ENCODE data around the gene MDM1.

MDM1 gene

DNA sequence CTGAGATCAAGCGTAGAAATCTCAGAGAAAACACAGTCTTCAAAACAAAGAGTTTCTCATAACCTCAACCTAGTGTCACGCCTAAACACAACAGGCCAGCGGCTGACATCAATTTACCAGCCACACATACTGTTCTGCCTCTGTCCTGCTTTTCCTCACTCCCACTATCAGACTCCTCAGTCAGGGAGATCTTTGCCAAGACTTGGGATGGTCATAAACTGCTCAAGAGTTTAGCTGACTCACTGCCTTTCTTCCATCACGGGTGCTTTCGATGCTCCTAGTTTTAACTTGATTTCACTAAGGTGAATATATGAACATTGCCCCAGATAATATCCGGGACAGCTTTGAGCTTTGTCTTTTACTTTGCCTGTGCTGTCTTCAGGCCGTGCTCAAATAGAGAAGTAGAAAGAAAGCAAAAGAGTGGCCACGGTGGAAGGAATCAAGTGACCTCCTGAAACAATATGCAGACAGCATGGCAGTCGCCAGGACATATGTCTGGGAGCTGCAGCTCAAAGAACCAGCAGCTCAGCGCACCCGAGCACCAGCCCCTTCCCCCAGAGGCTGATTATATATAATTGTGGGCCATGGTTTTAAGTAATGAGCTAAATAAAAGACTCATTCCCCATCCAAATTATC, 12.1 kb downstream of the MDM1 start:
- DNase-seq = no peak

DNA sequence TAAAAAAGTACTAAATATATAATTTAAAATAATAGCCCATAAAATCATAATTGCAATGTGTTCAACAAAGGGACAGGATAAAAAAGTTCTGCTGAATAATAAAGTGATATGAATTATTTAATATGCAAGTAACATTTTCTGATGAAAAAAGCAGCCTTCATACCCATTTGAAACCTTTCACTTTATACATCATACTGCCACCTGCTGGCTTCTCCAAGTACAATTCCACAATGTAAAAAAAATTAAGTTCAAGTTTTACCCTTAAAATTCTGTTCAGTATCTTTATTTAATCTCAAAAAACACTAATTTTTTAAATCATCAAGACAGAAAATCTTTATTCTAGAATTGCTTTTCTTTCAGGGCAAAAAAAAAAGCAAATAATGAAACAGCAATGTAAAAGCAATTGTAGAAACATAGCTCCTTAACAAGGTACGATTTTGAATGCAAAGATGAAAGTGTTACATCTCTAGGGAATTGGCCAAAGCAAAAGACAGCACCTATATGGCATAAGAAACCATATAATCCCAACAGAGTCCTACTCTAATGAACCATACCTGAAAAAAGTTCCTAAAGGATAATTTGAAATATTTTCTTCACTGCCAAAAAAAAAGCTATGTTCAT, 15.0 kb downstream of the MDM1 start:
- DNase-seq = peak; percentile 5

DNA sequence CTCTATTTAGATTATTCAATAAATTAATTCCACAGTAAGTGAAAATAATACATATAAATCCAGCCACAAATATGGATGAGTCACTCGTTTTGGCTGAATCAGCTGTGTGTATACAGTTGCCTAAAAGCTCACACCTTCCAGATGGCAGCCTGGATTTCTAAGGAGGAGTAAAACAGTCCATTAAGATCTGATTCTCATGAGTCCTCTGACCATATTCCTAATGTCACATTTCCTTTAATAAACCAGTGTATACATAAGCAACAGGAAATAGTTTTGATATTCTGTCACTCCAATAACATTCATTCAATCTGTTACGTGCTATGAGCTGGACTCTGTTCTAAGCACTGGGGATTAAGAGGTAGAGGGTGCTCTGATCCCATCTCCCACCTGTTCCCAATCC, 21.8 kb downstream of the MDM1 start:
- DNase-seq = no peak

DNA sequence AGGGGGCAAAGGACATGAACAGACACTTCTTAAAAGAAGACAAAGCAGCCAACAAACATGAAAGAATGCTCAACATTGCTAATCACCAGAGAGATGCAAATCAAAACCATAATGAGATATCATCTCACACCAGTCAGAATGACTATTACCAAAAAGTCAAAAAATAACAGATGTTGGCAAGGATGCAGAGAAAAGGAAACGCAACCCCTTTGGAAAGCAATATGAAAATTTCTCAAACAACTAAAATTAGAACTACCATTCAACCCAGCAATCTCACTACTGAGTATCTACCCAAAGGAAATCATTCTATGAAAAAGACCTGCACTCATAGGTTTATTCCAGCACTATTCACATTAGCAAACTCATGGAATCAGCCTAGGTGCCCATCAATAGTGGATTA, 25.6 kb downstream of the MDM1 start:
- DNase-seq = no peak

DNA sequence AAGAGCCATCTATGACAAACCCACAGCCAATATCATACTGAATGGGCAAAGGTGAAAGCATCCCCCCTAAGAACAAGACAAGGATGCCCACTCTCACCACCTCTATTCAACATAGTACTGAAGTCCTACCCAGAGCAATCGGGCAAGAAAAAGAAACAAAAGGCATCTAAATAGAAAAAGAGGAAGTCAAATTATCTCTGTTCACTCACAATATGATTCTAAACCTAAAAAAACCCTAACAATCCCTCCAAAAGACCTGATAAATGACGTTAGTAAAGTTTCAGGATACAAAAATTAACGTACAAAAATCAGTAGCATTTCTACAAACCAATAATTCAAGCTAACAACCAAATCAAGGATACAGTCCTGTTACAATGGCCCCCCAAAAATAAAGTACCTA, 26.9 kb downstream of the MDM1 start:
- no peak for DNase-seq

DNA sequence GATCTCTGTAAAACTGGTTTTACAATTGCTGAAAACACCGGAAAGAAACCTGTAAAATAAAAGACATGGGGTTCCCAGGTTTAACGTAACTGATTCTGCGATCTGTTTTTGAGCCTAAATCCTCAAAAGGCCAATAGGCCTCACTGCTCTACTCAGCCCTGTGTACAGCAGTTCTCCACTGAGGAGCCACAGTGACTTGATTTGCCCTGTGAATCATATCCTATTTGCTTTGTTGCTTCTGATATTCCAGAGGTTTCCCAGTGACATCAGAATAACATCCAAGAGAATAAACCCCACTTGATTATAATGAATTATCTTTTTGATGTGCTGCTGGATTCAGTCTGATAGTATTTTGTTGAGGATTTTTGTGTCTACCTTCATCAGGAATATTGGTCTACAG, 27.5 kb downstream of the MDM1 start:
- DNase-seq = no peak

DNA sequence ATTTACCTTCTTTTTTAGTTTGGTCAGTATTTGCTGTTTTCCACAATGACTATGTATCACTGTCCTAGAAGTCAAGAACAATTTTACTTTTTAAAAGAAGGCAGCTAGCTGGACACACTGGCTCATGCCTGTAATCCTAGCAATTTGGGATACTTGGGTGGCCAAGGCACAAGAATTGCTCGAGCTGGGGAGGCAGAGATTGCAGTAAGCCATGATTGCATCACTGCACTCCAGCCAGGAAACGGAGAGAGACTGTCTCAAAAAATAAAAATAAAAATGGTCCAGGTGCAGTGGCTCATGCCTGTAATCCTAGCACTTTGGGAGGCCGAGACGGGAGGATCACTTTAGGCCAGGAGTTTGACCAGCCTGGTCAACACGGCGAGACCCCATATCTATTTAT, 28.3 kb downstream of the MDM1 start:
- DNase-seq = no peak

DNA sequence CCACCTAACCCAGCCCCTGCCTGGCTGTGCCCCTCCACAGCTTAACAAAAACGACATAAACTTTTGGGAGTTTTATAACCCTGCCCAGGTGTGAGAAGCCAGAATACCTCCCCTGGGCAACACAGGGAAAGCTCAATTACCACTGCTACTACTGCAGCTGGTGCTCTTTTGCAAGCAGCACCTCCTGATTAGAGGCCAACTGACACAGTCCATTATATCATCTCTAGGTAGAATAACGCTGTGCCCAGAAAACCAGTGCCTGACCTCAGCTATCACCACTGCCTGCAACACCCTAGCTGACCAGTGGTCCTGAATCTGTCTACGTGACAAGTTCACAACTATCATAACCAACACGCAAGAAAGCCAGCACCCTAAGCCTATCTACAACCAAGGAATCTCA, 34.2 kb downstream of the MDM1 start:
- DNase-seq = no peak

DNA sequence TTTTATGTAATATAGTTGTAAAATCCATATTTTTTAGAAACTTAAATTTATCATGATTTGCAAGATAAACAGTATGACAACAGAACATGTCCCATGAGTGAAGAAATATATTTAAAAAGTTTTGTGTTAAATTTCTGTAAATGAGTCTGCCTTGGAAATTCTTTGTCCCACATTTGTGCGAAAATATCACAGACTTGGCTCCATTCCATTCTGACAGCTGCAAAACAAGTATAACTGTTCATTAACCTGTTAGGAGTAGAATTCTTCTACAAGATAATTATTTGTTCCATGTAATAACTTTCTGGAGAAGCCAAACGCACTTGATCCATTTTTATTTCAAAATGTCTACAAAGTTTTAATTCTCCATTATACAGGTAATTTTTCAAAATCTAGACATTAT, 37.9 kb downstream of the MDM1 start:
- no peak for DNase-seq

DNA sequence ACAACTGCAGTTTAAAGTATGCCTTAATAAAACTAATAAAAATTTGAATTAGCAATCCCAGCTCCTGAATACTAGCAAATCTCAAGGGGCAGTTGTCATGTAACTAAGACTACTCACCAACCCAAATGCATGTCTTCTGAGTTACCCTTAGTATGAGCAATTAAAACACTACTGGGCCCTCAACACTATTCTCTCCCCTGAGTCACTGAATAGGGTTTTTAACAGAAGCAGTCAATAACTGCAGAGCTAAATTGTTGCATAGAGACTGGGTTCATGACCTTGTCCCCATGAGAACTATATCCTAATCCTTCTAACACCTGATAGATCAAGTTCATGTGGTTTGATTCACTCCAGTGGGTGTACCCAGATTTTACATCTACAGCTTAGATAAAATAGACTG, 38.8 kb downstream of the MDM1 start:
- DNase-seq = no peak

DNA sequence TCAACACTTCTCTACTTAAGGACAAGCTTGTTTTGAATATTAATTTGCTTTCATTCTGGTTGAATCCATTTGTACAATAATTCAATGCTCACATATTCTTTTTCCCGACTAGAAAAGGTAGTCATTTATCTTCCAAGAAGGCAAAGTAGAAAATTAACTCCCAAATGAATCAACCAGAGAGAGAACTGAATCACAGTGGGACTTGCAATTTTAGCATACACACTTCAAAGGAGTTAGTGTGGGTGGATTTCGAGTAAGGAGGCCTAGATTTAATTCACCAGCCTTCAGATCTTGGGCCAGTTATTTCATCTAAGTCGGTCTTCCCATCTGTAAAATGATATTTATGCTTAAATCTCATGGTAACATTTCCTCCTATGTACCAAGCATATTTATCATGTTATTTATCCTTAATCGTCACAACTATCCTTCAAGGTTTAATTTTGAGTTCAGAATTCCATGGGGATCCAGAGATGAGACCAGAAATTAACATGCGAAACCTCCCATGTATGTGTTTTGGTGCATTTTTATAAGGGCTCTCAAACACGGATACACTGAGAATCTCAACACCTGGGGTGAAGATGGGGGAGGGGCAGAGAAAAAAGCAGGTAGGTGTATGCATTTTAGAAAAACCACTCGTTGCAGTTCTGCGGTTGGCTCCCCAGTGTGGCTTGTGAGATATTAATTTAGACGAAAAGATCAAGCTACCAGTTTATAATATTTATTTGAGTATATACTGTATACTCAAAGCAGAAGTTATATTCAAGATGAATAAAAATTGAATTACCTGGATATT, 39.8 kb downstream of the MDM1 start:
- no peak for DNase-seq

DNA sequence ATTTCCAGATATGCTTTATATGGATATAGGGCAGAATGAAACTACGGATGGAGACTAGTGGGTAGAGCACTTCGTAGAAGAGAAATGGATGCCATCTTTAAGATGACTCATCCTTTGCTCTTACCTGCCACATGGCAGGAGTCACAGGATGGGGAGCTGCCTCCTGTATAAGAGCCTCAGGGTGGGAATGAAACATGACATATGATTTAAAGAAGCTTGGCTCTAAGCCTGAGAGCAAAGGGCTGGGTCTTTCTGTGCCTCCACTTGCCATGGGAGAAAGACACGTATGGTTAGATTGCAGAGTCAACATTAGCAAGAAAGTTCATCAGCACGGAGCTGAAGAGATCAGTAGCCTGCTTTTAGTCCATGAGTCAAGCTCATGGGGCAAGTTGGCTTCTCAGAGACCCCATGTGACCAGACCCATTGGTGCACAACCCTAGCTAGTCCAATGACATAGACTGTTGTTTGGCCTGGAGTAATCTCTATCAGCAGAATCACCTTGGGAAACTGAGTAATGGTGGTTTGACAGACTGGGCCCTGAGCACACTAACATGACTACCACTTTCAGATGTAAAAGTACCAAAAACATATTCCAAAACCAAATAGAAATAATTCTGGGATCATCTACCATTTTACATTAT, 40.6 kb downstream of the MDM1 start:
- no peak for DNase-seq

DNA sequence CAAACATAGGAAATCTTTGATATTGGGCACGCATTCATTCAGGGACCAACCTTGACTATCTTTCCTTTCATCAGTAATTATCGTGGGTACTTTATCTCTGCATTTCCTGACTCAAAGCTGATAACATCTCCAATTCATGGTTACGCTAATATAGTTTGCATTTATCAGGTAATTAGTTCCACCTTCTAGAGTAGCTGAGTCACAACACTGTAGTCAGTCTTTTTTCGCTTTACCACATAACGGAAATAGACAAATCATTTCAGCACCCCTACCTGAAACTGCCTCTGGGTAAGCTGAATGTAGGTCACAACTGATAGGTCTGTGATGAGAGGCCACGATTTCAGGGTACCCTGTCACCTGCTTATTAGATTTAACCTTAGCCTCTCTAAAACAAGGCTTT, 42.0 kb downstream of the MDM1 start:
- no peak for DNase-seq

DNA sequence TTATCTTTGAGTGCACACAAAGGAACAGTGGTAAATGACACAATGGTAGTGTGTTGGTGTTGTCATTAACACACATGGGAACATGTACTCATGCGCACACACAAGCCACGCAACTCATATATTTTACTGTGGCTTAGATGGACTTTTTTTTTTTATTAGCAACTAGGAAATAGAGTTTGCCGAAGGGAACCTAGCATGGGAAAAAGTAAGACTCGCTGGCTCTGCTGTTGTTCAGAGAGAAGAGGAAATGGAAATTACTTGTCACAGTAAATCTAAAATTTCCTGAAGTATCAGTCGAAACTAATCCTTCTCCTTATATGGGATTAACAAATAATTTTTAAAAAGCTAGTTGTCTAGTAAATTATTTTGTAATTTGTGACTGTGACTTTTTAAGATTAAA, 45.1 kb downstream of the MDM1 start:
- DNase-seq = no peak

DNA sequence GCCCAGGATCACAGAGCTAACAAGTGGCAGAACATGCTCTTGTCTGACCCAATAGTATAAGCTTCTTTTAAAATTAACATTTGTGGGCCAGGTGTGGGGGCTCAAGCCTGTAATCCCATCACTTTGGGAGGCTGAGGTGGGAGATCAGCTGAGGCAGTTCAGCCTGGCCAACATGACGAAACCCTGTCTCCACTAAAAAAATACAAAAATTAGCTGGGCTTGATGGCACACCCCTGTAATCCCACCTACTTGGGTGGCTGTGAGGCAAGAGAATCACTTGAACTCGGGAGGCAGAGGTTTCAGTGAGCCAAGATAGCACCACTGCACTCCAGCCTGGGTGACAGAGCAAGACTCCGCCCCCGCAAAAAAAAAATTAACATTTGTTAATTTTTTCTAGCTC, 45.8 kb downstream of the MDM1 start:
- no peak for DNase-seq

DNA sequence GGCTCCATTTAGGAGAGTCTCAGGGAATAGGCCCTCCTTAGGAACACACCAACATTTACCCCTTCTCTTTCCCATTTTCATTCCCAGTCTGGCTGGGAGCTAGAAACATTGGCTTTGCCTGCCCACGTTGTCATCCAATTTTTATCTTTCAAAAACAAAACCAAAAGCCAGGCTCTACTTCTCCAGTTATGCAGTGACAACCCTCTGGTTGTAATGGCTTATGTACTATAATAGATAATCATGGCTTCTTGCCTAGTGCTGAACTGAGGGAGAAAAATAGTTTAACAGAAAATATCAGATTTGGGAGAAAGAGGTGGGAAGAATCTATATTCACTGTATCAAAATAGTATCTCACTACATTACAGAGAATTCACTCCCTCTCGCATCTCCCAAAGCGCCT, 46.6 kb downstream of the MDM1 start:
- no peak for DNase-seq

DNA sequence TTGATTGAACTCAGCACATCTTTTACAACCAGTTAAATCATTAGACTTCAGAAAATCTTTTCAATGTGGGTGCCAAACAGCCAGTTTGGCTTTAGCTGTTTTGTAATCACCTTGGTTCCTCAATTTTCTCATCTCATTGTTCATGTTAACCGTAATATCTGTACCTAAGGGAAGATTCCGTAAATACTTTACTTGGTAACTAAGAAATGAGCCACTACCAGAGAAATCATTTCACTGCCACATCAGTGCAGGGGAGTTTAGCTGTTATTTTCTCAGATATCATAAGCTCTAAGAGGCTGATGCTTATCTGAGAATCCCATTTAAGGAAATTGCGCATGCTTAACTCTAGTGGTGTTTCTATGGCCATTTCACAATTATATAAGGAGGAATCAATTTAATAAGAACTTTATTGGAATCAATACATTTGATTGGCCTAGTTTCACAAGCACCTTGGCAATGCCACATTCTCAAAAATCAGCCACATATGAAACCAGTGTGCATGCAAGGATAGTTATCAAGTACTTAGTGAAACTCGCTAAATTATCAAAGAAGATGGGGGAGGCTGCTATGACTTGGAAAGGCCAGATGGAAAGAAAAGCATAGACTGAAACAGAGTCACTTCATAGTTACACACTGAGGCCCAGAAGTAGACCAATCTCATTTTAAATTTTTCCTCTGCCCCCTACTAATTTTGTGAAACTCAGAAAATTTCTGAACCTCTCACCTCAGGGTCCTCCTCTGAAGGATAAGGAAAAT, 50.7 kb downstream of the MDM1 start:
- DNase-seq = no peak

DNA sequence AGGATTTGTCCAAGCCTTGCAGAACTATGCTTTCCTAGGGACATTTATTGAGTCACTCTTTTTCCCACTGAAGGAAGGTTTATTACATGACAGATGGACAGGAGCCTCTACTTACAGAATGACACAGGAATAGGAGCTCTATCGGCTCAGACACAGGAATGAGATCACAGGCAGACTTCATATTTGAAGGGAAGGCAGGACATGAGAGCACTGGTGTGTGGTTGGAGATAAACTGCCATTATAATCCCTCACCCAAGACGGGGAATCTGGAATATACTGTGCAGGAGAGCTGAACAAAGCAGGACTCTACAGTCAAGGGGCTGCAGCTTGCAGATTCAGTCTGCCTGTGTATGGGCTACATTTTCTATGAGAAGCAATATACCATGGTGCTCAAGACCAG, 51.9 kb downstream of the MDM1 start:
- DNase-seq = no peak

DNA sequence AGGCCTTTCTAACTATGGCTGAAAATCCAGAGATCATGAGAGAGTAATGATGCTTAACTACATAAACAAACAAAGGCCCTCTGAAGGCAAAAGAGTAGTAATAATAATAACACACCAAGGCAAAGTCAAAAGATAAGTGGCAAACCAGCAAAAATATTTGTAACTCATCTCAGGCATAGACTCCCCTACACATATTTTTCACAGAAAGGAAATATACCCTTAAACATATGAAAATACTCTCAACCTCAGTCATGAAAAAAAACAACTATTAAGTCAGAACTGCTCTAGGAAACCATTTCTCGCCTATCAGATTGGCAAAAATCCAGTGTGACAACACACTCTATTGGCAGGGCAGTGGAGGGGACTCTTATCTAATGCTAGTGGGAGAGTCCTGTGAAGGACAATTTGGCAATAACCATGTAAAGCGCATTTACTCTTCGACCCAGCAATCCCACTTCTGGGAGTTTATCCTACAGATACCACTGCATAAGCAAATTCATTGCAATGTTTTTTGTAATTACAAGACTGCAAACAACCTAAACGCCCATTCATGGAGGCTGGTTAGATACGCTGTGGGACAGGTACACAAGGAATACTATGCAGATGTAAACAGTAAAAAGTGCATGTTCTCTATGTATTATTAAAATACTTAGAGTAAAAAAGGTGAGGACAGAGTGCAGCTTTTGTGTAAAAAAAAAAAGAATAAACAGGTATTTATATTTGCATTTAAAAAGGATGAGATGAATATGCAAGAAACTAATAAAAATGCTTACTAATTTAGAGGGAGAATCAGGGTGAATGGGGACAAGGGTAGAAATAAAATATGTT, 52.7 kb downstream of the MDM1 start:
- no peak for DNase-seq

DNA sequence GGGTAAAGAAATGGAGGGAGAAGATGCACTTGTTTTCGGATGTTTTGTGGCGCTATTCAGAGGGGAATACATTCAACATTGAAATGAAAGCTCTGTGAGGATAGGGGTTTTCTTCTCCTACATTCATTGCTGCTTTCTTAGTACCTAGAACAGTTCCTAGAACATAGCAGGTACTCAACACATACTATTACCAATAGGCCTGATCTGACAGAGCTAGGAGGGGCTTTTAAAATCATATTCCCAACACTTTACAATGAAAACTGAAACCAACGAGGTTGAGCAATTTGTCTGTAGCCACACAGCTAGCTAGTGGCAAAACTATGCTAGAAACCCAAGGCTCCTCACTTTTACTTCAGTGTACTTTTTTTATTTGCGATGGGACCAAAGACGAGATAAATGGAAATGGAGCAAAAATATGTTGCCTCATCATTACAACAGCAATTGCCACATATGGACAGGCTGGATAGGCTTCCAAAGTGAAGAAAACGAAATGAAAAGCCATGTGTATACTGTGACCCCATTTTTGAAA, 55.7 kb downstream of the MDM1 start:
- DNase-seq = no peak

DNA sequence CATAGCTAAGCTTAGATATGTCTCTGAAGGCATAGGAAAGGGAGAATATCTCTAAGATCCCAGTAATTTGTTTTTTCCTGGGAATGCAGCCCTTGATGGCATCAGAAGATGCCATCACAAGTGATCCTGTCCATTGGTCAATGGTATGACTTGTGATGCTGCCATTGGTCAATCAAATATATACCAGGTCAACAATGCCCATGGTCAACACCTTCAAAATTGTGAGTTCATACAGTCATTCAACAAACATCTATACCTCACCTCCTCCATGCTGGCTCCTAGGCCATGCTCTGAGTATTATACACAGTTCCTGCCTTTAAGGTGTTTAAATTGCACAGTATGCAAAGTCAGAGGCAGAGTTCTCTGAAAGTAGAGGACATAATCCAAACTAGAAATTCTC, 59.4 kb downstream of the MDM1 start:
- no peak for DNase-seq

DNA sequence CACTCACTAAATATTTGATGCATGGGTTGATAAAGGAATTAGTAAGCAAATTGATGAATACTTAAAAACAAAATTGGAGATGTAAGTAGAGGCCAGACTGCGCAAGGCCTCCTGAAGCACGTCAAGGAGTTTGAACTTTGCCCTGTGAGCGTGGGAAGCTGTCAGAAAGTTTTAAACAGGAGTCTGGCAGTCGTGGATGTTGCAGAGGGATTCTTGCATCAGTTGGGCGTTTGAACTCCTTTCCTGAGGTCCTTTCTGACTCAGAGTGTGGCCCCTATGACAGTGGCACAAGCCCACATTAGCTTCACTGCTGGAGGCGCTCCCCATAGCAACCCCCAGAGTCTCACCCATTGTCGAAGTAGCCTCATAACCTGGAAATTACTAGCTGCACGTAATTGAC, 60.8 kb downstream of the MDM1 start:
- DNase-seq = no peak

Data from NCI-H526 treated with DMSO at 0.1 percent for 48 hours (cell line).